ENCODE data around the gene MED14. TPM values are rescaled to one million over a fixed set of nuclear protein-coding genes. Genes with fewer than 3 reads are reported as not detected.

MED14 gene
- total and polyA plus RNA-seq, 2 of the 13 experiments (the other 11 are each of a cell fraction or from before 2014, with no cell fraction given) = 10.2 to 16.3 TPM

GRCh38 chrX:40727093-40727492 lies 8.2 kb downstream of the MED14 start:
- no TSS peak for BruUV-seq (replicated peaks)
- intact Hi-C loops (cut with micrococcal nuclease; ENCODE audit: unreplicated experiment) (no loop called here), in situ Hi-C loops (cut with HindIII; ENCODE audit: extremely low pct_ligation_motif_present, low pct_unique_long_range_greater_than_20kb) (no loop called here)
- Histone ChIP-seq H3K36me3 (replicated peaks in 1 of 2; ENCODE audit: control insufficient read depth in 1 of 2, insufficient read depth in 2 of 2, low read length in 2 of 2) (peaks cover 0 to 4% of the 10 kb centered on the region in 2 experiments; a peak in 3 of 5 replicates), H3K27ac (ENCODE audit: extremely low read length, insufficient read depth, low read length) (no peak overlapping the region), H3K4me2 (ENCODE audit: low read depth, low read length) (no peak overlapping the region), H3K9me3 (ENCODE audit: low read length) (no peaks in the 10 kb centered on the region), H4K20me1 (ENCODE audit: insufficient read depth, low read length) (no peaks in the 10 kb centered on the region; the same call in 1 of the 2 replicates), H3K27me3 (ENCODE audit: control insufficient read depth in 1 of 2, insufficient read depth in 2 of 2, low read length in 2 of 2) (no peaks in the 10 kb centered on the region), H2AFZ (ENCODE audit: low read length) (no peak overlapping the region), H3K9ac (ENCODE audit: insufficient read depth, low read depth, low read length) (no peak overlapping the region), H3K79me2 (ENCODE audit: insufficient read depth, low read length) (peaks cover 23% of the 10 kb centered on the region), H3K4me1 (ENCODE audit: insufficient read depth, low read length) (peaks cover 21% of the 10 kb centered on the region), H3K4me3 (replicated peaks in 1 of 3; ENCODE audit: insufficient read depth in 1 of 3, low read depth in 2 of 3, low read length in 3 of 3) (no peak overlapping the region)
- CTCF ChIA-PET (ENCODE audit: low intra/inter-chr PET ratio, low total read pairs) = no interaction called here
- POLR2A ChIA-PET = no interaction called here
- FAIRE-seq = no peak
- no peak for ATAC-seq
- no peak for TF ChIP-seq ZNF280B (CRISPR knock-in tag; IDR thresholded peaks at IDR 0.05; ENCODE audit: borderline replicate concordance)
- DNase-seq (ENCODE audit: low spot score) = no peak

GRCh38 chrX:40722930-40723329 lies 12.4 kb downstream of the MED14 start:
- in situ Hi-C loops (cut with HindIII; ENCODE audit: extremely low pct_ligation_motif_present, low pct_unique_long_range_greater_than_20kb) (no loop called here), intact Hi-C loops (cut with micrococcal nuclease; ENCODE audit: unreplicated experiment) (no loop called here)
- POLR2A ChIA-PET = no interaction called here
- no peak overlapping the region for H2AFZ ChIP-seq (ENCODE audit: low read length)
- H3K36me3 ChIP-seq (replicated peaks in 1 of 2; ENCODE audit: control insufficient read depth in 1 of 2, insufficient read depth in 2 of 2, low read length in 2 of 2) = peaks cover 0 to 12% of the 10 kb centered on the region in 2 experiments; a peak in 4 of 5 replicates
- CTCF ChIA-PET (ENCODE audit: low intra/inter-chr PET ratio, low total read pairs) = no interaction called here
- no peak for ATAC-seq
- H3K27ac ChIP-seq (ENCODE audit: extremely low read length, insufficient read depth, low read length) = no peak overlapping the region
- H3K4me3 ChIP-seq (replicated peaks in 1 of 3; ENCODE audit: insufficient read depth in 1 of 3, low read depth in 2 of 3, low read length in 3 of 3) = no peak overlapping the region
- DNase-seq (ENCODE audit: low spot score) = no peak
- peaks cover 17% of the 10 kb centered on the region; the same call in 1 of the 2 replicates for H3K4me1 ChIP-seq (ENCODE audit: insufficient read depth, low read length)
- H3K79me2 ChIP-seq (ENCODE audit: insufficient read depth, low read length) = peaks cover 22% of the 10 kb centered on the region
- no peaks in the 10 kb centered on the region for H3K9me3 ChIP-seq (ENCODE audit: low read length)
- no peak overlapping the region for H3K4me2 ChIP-seq (ENCODE audit: low read depth, low read length)
- H3K27me3 ChIP-seq (ENCODE audit: control insufficient read depth in 1 of 2, insufficient read depth in 2 of 2, low read length in 2 of 2) = no peaks in the 10 kb centered on the region
- no peak for FAIRE-seq
- WGBS (ENCODE audit: low lambda C conversion rate) = 91% methylated on average over 1 of the region's 1 CpG
- H3K9ac ChIP-seq (ENCODE audit: insufficient read depth, low read depth, low read length) = no peak overlapping the region
- BruUV-seq (replicated peaks) = no TSS peak
- no peaks in the 10 kb centered on the region for H4K20me1 ChIP-seq (ENCODE audit: insufficient read depth, low read length)
- no peak for TF ChIP-seq PCBP2 (optimal IDR thresholded peaks at IDR 0.05; ENCODE audit: low read depth, low read length, poor library complexity, severe bottlenecking)
- no peak for TF ChIP-seq TGIF2 (CRISPR knock-in tag; IDR thresholded peaks at IDR 0.05)
- TF ChIP-seq CEBPG (CRISPR knock-in tag; IDR thresholded peaks at IDR 0.05) = no peak
- TF ChIP-seq ZFX (CRISPR knock-in tag; IDR thresholded peaks at IDR 0.05; ENCODE audit: low read depth) = no peak
- TF ChIP-seq ELF3 (CRISPR knock-in tag; IDR thresholded peaks at IDR 0.05) = no peak
- TF ChIP-seq TCF7 (IDR thresholded peaks at IDR 0.05; ENCODE audit: low read depth) = no peak
- TF ChIP-seq GABPB1 (CRISPR knock-in tag; IDR thresholded peaks at IDR 0.05) = no peak
- TF ChIP-seq NCOA5 (CRISPR knock-in tag; IDR thresholded peaks at IDR 0.05) = no peak
- no peak for TF ChIP-seq NCOR1 (IDR thresholded peaks at IDR 0.05; ENCODE audit: borderline replicate concordance, low read length)
- TF ChIP-seq ZNF335 (CRISPR knock-in tag; IDR thresholded peaks at IDR 0.05) = no peak
- TF ChIP-seq ZNF7 (CRISPR knock-in tag; IDR thresholded peaks at IDR 0.05) = no peak
- no peak for TF ChIP-seq MIER2 (CRISPR knock-in tag; IDR thresholded peaks at IDR 0.05)
- TF ChIP-seq ZNF652 (CRISPR knock-in tag; IDR thresholded peaks at IDR 0.05; ENCODE audit: borderline replicate concordance, low read depth) = no peak
- no peak for TF ChIP-seq ZNF512B (CRISPR knock-in tag; IDR thresholded peaks at IDR 0.05; ENCODE audit: borderline replicate concordance)
- no peak for TF ChIP-seq MAFK (conservative IDR thresholded peaks at IDR 0.05 in 1 of 2, IDR thresholded peaks at IDR 0.05 in 1 of 2; ENCODE audit: low read length in 2 of 2)
- TF ChIP-seq HDAC6 (IDR thresholded peaks at IDR 0.05; ENCODE audit: low read depth, low read length) = no peak

Measured in HepG2 (cell line).